K562 (cell line): Measurements from ENCODE around the gene PPT2. TPM values are rescaled to one million over a fixed set of nuclear protein-coding genes. Genes with fewer than 3 reads are reported as not detected.

Source experiments
- MEF2D ChIP-seq: conservative IDR thresholded peaks from 2 replicates; pipeline ENCODE4 v1.6.1; 2016; ENCODE audit warnings: low read depth, missing genetic modification characterization, missing compliant biosample characterization
- POLR2AphosphoS5 ChIP-seq: IDR thresholded peaks from 2 replicates; pipeline ENCODE4 v1.6.1; 2011; ENCODE audit warnings: mild to moderate bottlenecking, low read depth, low read length, moderate library complexity; ENCODE audit not compliant: control insufficient read depth, insufficient read depth
- POLR3G ChIP-seq: IDR thresholded peaks from 2 replicates; pipeline ENCODE4 v1.6.1; 2011; ENCODE audit not compliant: insufficient read length, insufficient replicate concordance; ENCODE audit errors: extremely low read depth
- TCF7L2 ChIP-seq: fragments of 150-350 bp; IDR thresholded peaks from 2 replicates; pipeline ENCODE4 v1.6.1; 2016; ENCODE audit warnings: low read depth, mild to moderate bottlenecking, low read length, moderate library complexity
- ZNF124 ChIP-seq: sonication (generic); formaldehyde crosslinking; IDR thresholded peaks from 2 replicates; pipeline ENCODE4 v1.8.1; 2022; ENCODE audit warnings: missing genetic modification reagents
- ZNF143 ChIP-seq: sonication (generic); formaldehyde crosslinking; IDR thresholded peaks from 2 replicates; pipeline ENCODE4 v1.9.0; 2022; ENCODE audit warnings: mild to moderate bottlenecking, missing genetic modification reagents
- ZNF644 ChIP-seq: fragments of 200-800 bp; sonication (Bioruptor generic); IDR thresholded peaks from 2 replicates; pipeline ENCODE4 v1.6.1; 2016; ENCODE audit warnings: low read depth, missing genetic modification characterization, missing compliant biosample characterization
- polyA plus RNA-seq, 8 experiments: library from polyadenylated mRNA; depleted of rRNA in 4 of 8; stranded (reverse) in 5 of 8; unstranded in 3 of 8; fragments of >200 nt; fragmentation: Nextera tagmentation in 2 of 8; fragmentation: Illumina TruSeq in 1 of 8; extraction: Ambion mirVana in 2 of 8; extraction: Trizol in 1 of 8; gene quantifications; 2 replicates each; pipeline versions ENCODE4 v1.2.1 to v1.2.3, GENCODE V29; 2011 to 2014; ENCODE audit warnings: inconsistent platforms in 1 of 8, missing spikeins in 1 of 8
- total RNA-seq, 7 experiments: library from RNA; depleted of rRNA in 6 of 7; stranded (reverse); fragments of >200 nt in 6 of 7; fragmentation: Illumina TruSeq in 2 of 7; extraction: Trizol in 2 of 7; gene quantifications; 2 replicates each; pipeline versions ENCODE4 v1.2.1 to v1.2.3, GENCODE V29; 2011 to 2021; ENCODE audit warnings: low replicate concordance in 1 of 7
- TF ChIP-seq, protein P1 (sequence below): fragments of 450-650 bp; IDR thresholded peaks from 2 replicates; pipeline ENCODE4 v1.6.1; 2016; ENCODE audit warnings: mild to moderate bottlenecking, moderate library complexity
- TF ChIP-seq, protein P2 (sequence below): fragments of 250-450 bp; sonication (Bioruptor Pico); IDR thresholded peaks from 2 replicates; pipeline ENCODE4 v1.8.0; 2021; ENCODE audit warnings: mild to moderate bottlenecking, moderate library complexity
- TF ChIP-seq, protein P3 (sequence below): sonication (generic); formaldehyde crosslinking; IDR thresholded peaks from 2 replicates; pipeline ENCODE4 v1.8.0; 2022; ENCODE audit warnings: missing genetic modification reagents, mild to moderate bottlenecking, moderate library complexity, borderline replicate concordance
- TF ChIP-seq, protein P4 (sequence below): fragments of 450-650 bp; conservative IDR thresholded peaks from 2 replicates; pipeline ENCODE4 v1.6.1; 2016; ENCODE audit warnings: missing genetic modification characterization, low read depth, mild to moderate bottlenecking, control low read depth, missing compliant biosample characterization

The PPT2 gene
- total and polyA plus RNA-seq, 9 of the 15 experiments (the other 6 are each of a cell fraction or from before 2014, with no cell fraction given): 27.4 to 98.8 (median 69.9) TPM

DNA sequence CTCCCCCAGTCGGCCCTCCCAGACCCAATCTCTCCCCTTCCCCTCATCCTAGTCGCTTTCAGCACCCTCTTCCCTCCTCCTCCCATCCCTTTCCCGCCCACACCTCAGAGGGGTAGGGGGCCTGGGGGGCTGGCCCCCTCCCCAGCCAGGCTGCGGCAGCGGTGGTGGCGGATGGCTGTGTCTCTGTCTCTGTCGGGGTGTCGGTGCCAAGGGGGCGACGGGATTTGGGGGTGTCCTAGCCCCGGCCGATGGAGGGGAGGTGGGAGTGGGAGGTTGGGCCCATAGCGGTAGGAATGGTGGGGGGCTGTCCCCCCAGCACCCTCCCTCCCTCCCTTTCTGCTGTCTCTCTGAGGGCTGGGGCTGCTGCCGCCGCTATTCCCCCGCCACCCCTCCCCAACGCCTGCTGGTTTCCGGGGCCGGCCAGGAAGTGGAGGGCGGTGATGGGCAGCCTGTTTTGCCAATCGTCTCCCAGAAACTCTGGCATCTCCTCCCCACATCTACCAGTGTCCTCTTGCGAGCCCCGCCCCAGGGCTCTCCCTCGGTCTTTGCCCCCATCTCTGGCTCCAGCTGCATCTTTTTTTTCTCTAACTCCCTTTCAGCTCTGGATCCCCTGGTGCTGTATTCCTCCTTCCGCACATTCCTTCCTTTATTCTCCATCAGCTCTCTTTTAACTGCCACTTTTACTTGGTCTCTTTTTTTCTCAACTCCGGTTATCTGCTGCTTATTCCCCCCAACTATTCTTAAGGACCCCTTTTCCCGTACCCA, 22.0 kb downstream of the PPT2 start, which contains the start of gene AGPAT1 (continued):
- TF ChIP-seq, protein P1, sequence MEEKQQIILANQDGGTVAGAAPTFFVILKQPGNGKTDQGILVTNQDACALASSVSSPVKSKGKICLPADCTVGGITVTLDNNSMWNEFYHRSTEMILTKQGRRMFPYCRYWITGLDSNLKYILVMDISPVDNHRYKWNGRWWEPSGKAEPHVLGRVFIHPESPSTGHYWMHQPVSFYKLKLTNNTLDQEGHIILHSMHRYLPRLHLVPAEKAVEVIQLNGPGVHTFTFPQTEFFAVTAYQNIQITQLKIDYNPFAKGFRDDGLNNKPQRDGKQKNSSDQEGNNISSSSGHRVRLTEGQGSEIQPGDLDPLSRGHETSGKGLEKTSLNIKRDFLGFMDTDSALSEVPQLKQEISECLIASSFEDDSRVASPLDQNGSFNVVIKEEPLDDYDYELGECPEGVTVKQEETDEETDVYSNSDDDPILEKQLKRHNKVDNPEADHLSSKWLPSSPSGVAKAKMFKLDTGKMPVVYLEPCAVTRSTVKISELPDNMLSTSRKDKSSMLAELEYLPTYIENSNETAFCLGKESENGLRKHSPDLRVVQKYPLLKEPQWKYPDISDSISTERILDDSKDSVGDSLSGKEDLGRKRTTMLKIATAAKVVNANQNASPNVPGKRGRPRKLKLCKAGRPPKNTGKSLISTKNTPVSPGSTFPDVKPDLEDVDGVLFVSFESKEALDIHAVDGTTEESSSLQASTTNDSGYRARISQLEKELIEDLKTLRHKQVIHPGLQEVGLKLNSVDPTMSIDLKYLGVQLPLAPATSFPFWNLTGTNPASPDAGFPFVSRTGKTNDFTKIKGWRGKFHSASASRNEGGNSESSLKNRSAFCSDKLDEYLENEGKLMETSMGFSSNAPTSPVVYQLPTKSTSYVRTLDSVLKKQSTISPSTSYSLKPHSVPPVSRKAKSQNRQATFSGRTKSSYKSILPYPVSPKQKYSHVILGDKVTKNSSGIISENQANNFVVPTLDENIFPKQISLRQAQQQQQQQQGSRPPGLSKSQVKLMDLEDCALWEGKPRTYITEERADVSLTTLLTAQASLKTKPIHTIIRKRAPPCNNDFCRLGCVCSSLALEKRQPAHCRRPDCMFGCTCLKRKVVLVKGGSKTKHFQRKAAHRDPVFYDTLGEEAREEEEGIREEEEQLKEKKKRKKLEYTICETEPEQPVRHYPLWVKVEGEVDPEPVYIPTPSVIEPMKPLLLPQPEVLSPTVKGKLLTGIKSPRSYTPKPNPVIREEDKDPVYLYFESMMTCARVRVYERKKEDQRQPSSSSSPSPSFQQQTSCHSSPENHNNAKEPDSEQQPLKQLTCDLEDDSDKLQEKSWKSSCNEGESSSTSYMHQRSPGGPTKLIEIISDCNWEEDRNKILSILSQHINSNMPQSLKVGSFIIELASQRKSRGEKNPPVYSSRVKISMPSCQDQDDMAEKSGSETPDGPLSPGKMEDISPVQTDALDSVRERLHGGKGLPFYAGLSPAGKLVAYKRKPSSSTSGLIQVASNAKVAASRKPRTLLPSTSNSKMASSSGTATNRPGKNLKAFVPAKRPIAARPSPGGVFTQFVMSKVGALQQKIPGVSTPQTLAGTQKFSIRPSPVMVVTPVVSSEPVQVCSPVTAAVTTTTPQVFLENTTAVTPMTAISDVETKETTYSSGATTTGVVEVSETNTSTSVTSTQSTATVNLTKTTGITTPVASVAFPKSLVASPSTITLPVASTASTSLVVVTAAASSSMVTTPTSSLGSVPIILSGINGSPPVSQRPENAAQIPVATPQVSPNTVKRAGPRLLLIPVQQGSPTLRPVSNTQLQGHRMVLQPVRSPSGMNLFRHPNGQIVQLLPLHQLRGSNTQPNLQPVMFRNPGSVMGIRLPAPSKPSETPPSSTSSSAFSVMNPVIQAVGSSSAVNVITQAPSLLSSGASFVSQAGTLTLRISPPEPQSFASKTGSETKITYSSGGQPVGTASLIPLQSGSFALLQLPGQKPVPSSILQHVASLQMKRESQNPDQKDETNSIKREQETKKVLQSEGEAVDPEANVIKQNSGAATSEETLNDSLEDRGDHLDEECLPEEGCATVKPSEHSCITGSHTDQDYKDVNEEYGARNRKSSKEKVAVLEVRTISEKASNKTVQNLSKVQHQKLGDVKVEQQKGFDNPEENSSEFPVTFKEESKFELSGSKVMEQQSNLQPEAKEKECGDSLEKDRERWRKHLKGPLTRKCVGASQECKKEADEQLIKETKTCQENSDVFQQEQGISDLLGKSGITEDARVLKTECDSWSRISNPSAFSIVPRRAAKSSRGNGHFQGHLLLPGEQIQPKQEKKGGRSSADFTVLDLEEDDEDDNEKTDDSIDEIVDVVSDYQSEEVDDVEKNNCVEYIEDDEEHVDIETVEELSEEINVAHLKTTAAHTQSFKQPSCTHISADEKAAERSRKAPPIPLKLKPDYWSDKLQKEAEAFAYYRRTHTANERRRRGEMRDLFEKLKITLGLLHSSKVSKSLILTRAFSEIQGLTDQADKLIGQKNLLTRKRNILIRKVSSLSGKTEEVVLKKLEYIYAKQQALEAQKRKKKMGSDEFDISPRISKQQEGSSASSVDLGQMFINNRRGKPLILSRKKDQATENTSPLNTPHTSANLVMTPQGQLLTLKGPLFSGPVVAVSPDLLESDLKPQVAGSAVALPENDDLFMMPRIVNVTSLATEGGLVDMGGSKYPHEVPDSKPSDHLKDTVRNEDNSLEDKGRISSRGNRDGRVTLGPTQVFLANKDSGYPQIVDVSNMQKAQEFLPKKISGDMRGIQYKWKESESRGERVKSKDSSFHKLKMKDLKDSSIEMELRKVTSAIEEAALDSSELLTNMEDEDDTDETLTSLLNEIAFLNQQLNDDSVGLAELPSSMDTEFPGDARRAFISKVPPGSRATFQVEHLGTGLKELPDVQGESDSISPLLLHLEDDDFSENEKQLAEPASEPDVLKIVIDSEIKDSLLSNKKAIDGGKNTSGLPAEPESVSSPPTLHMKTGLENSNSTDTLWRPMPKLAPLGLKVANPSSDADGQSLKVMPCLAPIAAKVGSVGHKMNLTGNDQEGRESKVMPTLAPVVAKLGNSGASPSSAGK: no peak
- TF ChIP-seq, protein P2, sequence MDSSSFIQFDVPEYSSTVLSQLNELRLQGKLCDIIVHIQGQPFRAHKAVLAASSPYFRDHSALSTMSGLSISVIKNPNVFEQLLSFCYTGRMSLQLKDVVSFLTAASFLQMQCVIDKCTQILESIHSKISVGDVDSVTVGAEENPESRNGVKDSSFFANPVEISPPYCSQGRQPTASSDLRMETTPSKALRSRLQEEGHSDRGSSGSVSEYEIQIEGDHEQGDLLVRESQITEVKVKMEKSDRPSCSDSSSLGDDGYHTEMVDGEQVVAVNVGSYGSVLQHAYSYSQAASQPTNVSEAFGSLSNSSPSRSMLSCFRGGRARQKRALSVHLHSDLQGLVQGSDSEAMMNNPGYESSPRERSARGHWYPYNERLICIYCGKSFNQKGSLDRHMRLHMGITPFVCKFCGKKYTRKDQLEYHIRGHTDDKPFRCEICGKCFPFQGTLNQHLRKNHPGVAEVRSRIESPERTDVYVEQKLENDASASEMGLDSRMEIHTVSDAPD (CRISPR knock-in tag): no peak
- no peak for TF ChIP-seq MEF2D (tag)
- TF ChIP-seq, protein P3, sequence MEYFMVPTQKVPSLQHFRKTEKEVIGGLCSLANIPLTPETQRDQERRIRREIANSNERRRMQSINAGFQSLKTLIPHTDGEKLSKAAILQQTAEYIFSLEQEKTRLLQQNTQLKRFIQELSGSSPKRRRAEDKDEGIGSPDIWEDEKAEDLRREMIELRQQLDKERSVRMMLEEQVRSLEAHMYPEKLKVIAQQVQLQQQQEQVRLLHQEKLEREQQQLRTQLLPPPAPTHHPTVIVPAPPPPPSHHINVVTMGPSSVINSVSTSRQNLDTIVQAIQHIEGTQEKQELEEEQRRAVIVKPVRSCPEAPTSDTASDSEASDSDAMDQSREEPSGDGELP: peak; percentile 76; the same call in 1 of the 2 replicates
- TF ChIP-seq ZNF143: no peak
- TF ChIP-seq, protein P4, sequence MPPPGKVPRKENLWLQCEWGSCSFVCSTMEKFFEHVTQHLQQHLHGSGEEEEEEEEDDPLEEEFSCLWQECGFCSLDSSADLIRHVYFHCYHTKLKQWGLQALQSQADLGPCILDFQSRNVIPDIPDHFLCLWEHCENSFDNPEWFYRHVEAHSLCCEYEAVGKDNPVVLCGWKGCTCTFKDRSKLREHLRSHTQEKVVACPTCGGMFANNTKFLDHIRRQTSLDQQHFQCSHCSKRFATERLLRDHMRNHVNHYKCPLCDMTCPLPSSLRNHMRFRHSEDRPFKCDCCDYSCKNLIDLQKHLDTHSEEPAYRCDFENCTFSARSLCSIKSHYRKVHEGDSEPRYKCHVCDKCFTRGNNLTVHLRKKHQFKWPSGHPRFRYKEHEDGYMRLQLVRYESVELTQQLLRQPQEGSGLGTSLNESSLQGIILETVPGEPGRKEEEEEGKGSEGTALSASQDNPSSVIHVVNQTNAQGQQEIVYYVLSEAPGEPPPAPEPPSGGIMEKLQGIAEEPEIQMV (tag): no peak
- TF ChIP-seq POLR3G: no peak
- TF ChIP-seq POLR2AphosphoS5: peak; percentile 55; the same call in 1 of the 2 replicates
- TF ChIP-seq ZNF124 (CRISPR knock-in tag): no peak
- TF ChIP-seq ZNF644 (tag): no peak
- TF ChIP-seq TCF7L2: no peak
